K562 (cell line): ENCODE measurements around the gene SCGB1A1. TPM values are rescaled to one million over a fixed set of nuclear protein-coding genes. Genes with fewer than 3 reads are reported as not detected.

ENCODE experiments used
- CBFA2T3 ChIP-seq: fragments of 450-650 bp; IDR thresholded peaks from 2 replicates; pipeline ENCODE4 v1.6.1; 2017
- E2F4 ChIP-seq: sonication (generic); formaldehyde crosslinking; IDR thresholded peaks from 2 replicates; pipeline ENCODE4 v1.8.0; 2022; ENCODE audit warnings: mild to moderate bottlenecking, low read depth, missing genetic modification reagents
- IRF2 ChIP-seq: sonication (generic); formaldehyde crosslinking; IDR thresholded peaks from 2 replicates; pipeline ENCODE4 v1.8.1; 2022; ENCODE audit warnings: mild to moderate bottlenecking, missing genetic modification reagents
- MCM2 ChIP-seq: fragments of 450-650 bp; IDR thresholded peaks from 2 replicates; pipeline ENCODE4 v1.6.1; 2017; ENCODE audit warnings: low read depth, mild to moderate bottlenecking
- MEIS2 ChIP-seq: fragments of 450-650 bp; IDR thresholded peaks from 2 replicates; pipeline ENCODE4 v1.6.1; 2014; ENCODE audit warnings: mild to moderate bottlenecking; ENCODE audit not compliant: partially characterized antibody
- NR1H2 ChIP-seq: sonication (generic); formaldehyde crosslinking; IDR thresholded peaks from 2 replicates; pipeline ENCODE4 v1.4.0; 2020; ENCODE audit warnings: mild to moderate bottlenecking, missing genetic modification reagents
- POLR2A ChIP-seq: fragments of 450-650 bp; conservative IDR thresholded peaks from 2 replicates; pipeline ENCODE4 v1.6.1; 2016
- RBM25 ChIP-seq: fragments of 200-400 bp; formaldehyde crosslinking; IDR thresholded peaks from 2 replicates; pipeline ENCODE4 v1.6.1; 2018; ENCODE audit warnings: low read length, low read depth, moderate library complexity; ENCODE audit not compliant: severe bottlenecking
- RCOR1 ChIP-seq, 2 experiments: IDR thresholded peaks; 2 replicates each; pipeline ENCODE4 v1.6.1; 2012; ENCODE audit warnings: low read depth in 2 of 2, low read length in 2 of 2, borderline replicate concordance in 1 of 2, improper control_type of control experiment in 1 of 2
- YY1 ChIP-seq, 3 experiments: IDR thresholded peaks; 2 replicates each; pipeline ENCODE4 v1.6.1; 2011; ENCODE audit warnings: low read length in 2 of 3, mild to moderate bottlenecking in 2 of 3, moderate library complexity in 2 of 3, borderline replicate concordance in 1 of 3, control low read depth in 1 of 3, low read depth in 1 of 3; ENCODE audit not compliant: insufficient read depth in 3 of 3, insufficient replicate concordance in 2 of 3, control insufficient read depth in 1 of 3, insufficient read length in 1 of 3; ENCODE audit errors: extremely low read depth in 1 of 3
- ZBTB11 ChIP-seq, 3 experiments: fragments of 200-800 bp in 1 of 3; fragments of 250-450 bp in 1 of 3; fragments of 450-650 bp in 1 of 3; sonication (Bioruptor Pico) in 1 of 3; sonication (Bioruptor generic) in 1 of 3; formaldehyde crosslinking in 1 of 3; IDR thresholded peaks; 2 replicates each; pipeline versions ENCODE4 v1.6.1 to v1.8.0; 2016 to 2022; ENCODE audit warnings: mild to moderate bottlenecking in 2 of 3, missing genetic modification characterization in 2 of 3, missing compliant biosample characterization in 1 of 3, moderate library complexity in 1 of 3
- ZNF384 ChIP-seq: IDR thresholded peaks from 2 replicates; pipeline ENCODE4 v1.6.1; 2012; ENCODE audit warnings: low read depth, low read length, improper control_type of control experiment
- ZNF41 ChIP-seq: fragments of 250-450 bp; sonication (Bioruptor Pico); conservative IDR thresholded peaks from 2 replicates; pipeline ENCODE4 v1.4.0; 2020; ENCODE audit warnings: mild to moderate bottlenecking
- ZNF75A ChIP-seq: fragments of 450-650 bp; formaldehyde crosslinking; IDR thresholded peaks from 2 replicates; pipeline ENCODE4 v1.4.0; 2020; ENCODE audit warnings: mild to moderate bottlenecking
- ZNF766 ChIP-seq: fragments of 200-800 bp; sonication (Bioruptor generic); conservative IDR thresholded peaks from 2 replicates; pipeline ENCODE4 v1.6.1; 2016; ENCODE audit warnings: missing genetic modification characterization, missing compliant biosample characterization
- polyA plus RNA-seq, 8 experiments: library from polyadenylated mRNA; depleted of rRNA in 4 of 8; stranded (reverse) in 5 of 8; unstranded in 3 of 8; fragments of >200 nt; fragmentation: Nextera tagmentation in 2 of 8; fragmentation: Illumina TruSeq in 1 of 8; extraction: Ambion mirVana in 2 of 8; extraction: Trizol in 1 of 8; gene quantifications; 2 replicates each; pipeline versions ENCODE4 v1.2.1 to v1.2.3, GENCODE V29; 2011 to 2014; ENCODE audit warnings: inconsistent platforms in 1 of 8, missing spikeins in 1 of 8
- total RNA-seq, 7 experiments: library from RNA; depleted of rRNA in 6 of 7; stranded (reverse); fragments of >200 nt in 6 of 7; fragmentation: Illumina TruSeq in 2 of 7; extraction: Trizol in 2 of 7; gene quantifications; 2 replicates each; pipeline versions ENCODE4 v1.2.1 to v1.2.3, GENCODE V29; 2011 to 2021; ENCODE audit warnings: low replicate concordance in 1 of 7
- TF ChIP-seq, protein P1 (sequence below): fragments of 450-650 bp; conservative IDR thresholded peaks from 2 replicates; pipeline ENCODE4 v1.6.1; 2016; ENCODE audit warnings: missing genetic modification characterization, low read depth, mild to moderate bottlenecking, missing compliant biosample characterization, moderate library complexity
- TF ChIP-seq, protein P2 (sequence below): fragments of 250-450 bp; sonication (Bioruptor Pico); IDR thresholded peaks from 2 replicates; pipeline ENCODE4 v1.8.0; 2022; ENCODE audit warnings: inconsistent platforms, mild to moderate bottlenecking, moderate library complexity, borderline replicate concordance

The SCGB1A1 gene
- total and polyA plus RNA-seq, 9 of the 15 experiments (the other 6 are each of a cell fraction or from before 2014, with no cell fraction given), result 0.55 TPM; not detected in 8

DNA sequence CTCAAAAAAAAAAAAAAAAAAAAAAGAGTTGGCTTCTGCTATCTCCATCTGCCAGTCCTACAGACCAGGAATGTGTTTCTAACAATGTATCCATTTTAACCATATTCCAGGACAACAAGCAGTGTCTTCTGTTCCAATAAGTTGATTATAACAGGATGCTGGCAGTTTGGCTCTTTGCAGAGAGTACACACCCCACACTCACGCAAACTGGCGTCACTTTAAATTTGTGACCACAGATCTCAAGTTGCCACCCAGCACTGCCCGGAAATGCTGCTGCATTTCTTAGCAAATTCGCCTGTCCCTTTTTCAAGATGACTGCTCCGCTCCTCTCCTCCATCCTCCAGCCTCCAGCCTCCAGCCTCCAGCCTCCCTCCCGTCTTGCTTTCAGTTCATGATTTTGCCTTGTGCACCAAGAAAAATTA is 44.3 kb downstream of the SCGB1A1 start (continued):
- TF ChIP-seq ZNF41 (CRISPR knock-in tag), result no peak
- TF ChIP-seq IRF2, result no peak
- TF ChIP-seq, protein P1, sequence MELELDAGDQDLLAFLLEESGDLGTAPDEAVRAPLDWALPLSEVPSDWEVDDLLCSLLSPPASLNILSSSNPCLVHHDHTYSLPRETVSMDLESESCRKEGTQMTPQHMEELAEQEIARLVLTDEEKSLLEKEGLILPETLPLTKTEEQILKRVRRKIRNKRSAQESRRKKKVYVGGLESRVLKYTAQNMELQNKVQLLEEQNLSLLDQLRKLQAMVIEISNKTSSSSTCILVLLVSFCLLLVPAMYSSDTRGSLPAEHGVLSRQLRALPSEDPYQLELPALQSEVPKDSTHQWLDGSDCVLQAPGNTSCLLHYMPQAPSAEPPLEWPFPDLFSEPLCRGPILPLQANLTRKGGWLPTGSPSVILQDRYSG (tag), result no peak
- TF ChIP-seq ZBTB11 (CRISPR knock-in tag; IDR thresholded peaks at IDR 0.05), result no peak
- no peak for TF ChIP-seq NR1H2 (CRISPR knock-in tag)
- TF ChIP-seq MEIS2, result no peak
- no peak for TF ChIP-seq ZNF75A (CRISPR knock-in tag)
- TF ChIP-seq ZNF384, result no peak
- no peak for TF ChIP-seq MCM2
- TF ChIP-seq CBFA2T3, result no peak
- no peak for TF ChIP-seq POLR2A
- 0 out of 4 replicates have a peak, but pooled peaks of 1 of the 2 experiments have one; percentile 31 for TF ChIP-seq RCOR1 (IDR thresholded peaks at IDR 0.05; ENCODE audit: borderline replicate concordance in 1 of 2, low read depth in 2 of 2, low read length in 2 of 2)
- TF ChIP-seq ZNF766 (CRISPR knock-in tag), result 0 out of 2 replicates have a peak, but pooled peaks have one; percentile 3
- TF ChIP-seq YY1 (IDR thresholded peaks at IDR 0.05; ENCODE audit: borderline replicate concordance in 1 of 3, control insufficient read depth in 1 of 3, extremely low read depth in 1 of 3, insufficient read depth in 3 of 3, insufficient read length in 1 of 3, insufficient replicate concordance in 2 of 3, low read depth in 1 of 3, low read length in 2 of 3), result peak in 2 of 3 experiments; percentile 11 to 16
- TF ChIP-seq, protein P2, sequence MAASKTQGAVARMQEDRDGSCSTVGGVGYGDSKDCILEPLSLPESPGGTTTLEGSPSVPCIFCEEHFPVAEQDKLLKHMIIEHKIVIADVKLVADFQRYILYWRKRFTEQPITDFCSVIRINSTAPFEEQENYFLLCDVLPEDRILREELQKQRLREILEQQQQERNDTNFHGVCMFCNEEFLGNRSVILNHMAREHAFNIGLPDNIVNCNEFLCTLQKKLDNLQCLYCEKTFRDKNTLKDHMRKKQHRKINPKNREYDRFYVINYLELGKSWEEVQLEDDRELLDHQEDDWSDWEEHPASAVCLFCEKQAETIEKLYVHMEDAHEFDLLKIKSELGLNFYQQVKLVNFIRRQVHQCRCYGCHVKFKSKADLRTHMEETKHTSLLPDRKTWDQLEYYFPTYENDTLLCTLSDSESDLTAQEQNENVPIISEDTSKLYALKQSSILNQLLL (CRISPR knock-in tag), result no peak
- TF ChIP-seq RBM25, result peak; percentile 41
- no peak for TF ChIP-seq E2F4 (CRISPR knock-in tag)
